ENCODE data around the gene TIMP2. TPM values are rescaled to one million over a fixed set of nuclear protein-coding genes. Genes with fewer than 3 reads are reported as not detected.

TIMP2 gene
- total and polyA plus RNA-seq, 2 of the 13 experiments (the other 11 are each of a cell fraction or from before 2014, with no cell fraction given), result 3.8 to 8.5 TPM

DNA sequence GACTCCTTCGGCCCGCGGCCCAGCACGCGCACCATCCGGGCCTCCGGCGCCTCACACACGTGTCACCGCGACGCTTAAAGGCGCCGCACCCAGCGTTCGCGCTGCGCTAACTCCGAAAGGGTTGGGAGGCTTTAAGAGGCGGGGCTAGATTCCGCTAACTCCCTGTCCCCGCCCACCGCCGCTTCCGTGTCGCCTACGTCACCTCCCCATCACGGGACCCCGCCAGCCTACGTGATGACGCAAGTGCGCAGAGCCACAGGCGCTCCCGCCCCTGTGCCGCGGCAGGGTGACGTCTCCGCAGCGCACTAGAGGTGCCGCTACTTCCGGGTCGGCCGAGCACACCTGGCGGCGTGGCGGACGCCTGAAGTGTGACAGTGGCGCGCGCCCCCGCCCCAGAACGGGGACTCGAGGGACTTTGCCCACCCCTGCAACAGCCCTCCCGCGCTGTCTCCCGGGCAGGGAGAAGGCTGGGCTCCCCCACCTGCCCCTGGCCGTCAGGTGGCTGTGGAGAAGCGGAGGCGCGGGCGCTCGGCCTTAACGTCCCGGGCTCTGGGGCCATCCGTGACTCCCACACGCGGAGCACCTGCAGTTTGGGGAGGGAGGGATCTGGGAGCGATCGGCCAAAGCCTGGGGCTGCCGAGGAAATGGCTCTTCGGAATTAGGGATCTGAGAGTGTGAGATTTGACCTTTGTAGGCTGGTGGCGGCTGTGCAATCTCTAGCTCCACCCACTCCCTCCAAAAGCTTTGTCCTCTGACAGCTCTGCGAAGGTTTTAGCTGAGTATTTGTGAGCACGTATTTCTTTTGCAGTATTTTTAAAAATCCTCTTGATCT, 84.2 kb downstream of the TIMP2 start, which contains the start of gene USP36 (continued):
- TF ChIP-seq CHD4 (IDR thresholded peaks at IDR 0.05; ENCODE audit: borderline replicate concordance, low read length) (peak; percentile 69; the same call in 1 of the 2 replicates), ETV6 (CRISPR knock-in tag; conservative IDR thresholded peaks at IDR 0.05) (peak; percentile 93; the same call in 1 of the 2 replicates), NRL (CRISPR knock-in tag; IDR thresholded peaks at IDR 0.05; ENCODE audit: borderline replicate concordance) (peak; percentile 91), SP5 (CRISPR knock-in tag; IDR thresholded peaks at IDR 0.05; ENCODE audit: borderline replicate concordance, low read depth) (peak; percentile 82), POLR2G (IDR thresholded peaks at IDR 0.05; ENCODE audit: low read depth, low read length) (peak; percentile 91), ZNF326 (CRISPR knock-in tag; IDR thresholded peaks at IDR 0.05; ENCODE audit: borderline replicate concordance) (no peak), CBFB (CRISPR knock-in tag; IDR thresholded peaks at IDR 0.05) (peak; percentile 96), TMF1 (CRISPR knock-in tag; IDR thresholded peaks at IDR 0.05; ENCODE audit: low read depth) (peak; percentile 99), KLF6 (CRISPR knock-in tag; IDR thresholded peaks at IDR 0.05) (peak; percentile 76), PAX8 (CRISPR knock-in tag; IDR thresholded peaks at IDR 0.05; ENCODE audit: borderline replicate concordance) (0 out of 2 replicates have a peak, but pooled peaks have one; percentile 86), NFE2 (CRISPR knock-in tag; IDR thresholded peaks at IDR 0.05) (no peak), ZNF343 (CRISPR knock-in tag; IDR thresholded peaks at IDR 0.05) (peak; percentile 96), ZFP62 (CRISPR knock-in tag; IDR thresholded peaks at IDR 0.05) (peak; percentile 98; the same call in 1 of the 2 replicates), ZNF761 (CRISPR knock-in tag; conservative IDR thresholded peaks at IDR 0.05) (peak; percentile 97), TEAD3 (CRISPR knock-in tag; optimal IDR thresholded peaks at IDR 0.05; ENCODE audit: borderline replicate concordance) (peak; percentile 80), POLR2AphosphoS5 (IDR thresholded peaks at IDR 0.05; ENCODE audit: low read depth, low read length) (peak; percentile 82)
- TF ChIP-seq, protein P1, sequence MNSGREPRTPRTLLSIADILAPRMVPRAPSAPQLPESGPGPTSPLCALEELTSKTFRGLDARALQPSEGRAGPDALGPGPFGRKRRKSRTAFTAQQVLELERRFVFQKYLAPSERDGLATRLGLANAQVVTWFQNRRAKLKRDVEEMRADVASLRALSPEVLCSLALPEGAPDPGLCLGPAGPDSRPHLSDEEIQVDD (CRISPR knock-in tag; IDR thresholded peaks at IDR 0.05; ENCODE audit: borderline replicate concordance), result no peak; the same call in 1 of the 2 replicates
- TF ChIP-seq, protein P2, sequence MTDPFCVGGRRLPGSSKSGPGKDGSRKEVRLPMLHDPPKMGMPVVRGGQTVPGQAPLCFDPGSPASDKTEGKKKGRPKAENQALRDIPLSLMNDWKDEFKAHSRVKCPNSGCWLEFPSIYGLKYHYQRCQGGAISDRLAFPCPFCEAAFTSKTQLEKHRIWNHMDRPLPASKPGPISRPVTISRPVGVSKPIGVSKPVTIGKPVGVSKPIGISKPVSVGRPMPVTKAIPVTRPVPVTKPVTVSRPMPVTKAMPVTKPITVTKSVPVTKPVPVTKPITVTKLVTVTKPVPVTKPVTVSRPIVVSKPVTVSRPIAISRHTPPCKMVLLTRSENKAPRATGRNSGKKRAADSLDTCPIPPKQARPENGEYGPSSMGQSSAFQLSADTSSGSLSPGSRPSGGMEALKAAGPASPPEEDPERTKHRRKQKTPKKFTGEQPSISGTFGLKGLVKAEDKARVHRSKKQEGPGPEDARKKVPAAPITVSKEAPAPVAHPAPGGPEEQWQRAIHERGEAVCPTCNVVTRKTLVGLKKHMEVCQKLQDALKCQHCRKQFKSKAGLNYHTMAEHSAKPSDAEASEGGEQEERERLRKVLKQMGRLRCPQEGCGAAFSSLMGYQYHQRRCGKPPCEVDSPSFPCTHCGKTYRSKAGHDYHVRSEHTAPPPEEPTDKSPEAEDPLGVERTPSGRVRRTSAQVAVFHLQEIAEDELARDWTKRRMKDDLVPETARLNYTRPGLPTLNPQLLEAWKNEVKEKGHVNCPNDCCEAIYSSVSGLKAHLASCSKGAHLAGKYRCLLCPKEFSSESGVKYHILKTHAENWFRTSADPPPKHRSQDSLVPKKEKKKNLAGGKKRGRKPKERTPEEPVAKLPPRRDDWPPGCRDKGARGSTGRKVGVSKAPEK (CRISPR knock-in tag; IDR thresholded peaks at IDR 0.05; ENCODE audit: borderline replicate concordance), result no peak; the same call in 1 of the 2 replicates
- TF ChIP-seq, protein P3, sequence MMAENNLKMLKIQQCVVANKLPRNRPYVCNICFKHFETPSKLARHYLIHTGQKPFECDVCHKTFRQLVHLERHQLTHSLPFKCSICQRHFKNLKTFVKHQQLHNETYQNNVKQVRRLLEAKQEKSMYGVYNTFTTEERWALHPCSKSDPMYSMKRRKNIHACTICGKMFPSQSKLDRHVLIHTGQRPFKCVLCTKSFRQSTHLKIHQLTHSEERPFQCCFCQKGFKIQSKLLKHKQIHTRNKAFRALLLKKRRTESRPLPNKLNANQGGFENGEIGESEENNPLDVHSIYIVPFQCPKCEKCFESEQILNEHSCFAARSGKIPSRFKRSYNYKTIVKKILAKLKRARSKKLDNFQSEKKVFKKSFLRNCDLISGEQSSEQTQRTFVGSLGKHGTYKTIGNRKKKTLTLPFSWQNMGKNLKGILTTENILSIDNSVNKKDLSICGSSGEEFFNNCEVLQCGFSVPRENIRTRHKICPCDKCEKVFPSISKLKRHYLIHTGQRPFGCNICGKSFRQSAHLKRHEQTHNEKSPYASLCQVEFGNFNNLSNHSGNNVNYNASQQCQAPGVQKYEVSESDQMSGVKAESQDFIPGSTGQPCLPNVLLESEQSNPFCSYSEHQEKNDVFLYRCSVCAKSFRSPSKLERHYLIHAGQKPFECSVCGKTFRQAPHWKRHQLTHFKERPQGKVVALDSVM (CRISPR knock-in tag; IDR thresholded peaks at IDR 0.05), result peak; percentile 78
- TF ChIP-seq, protein P4, sequence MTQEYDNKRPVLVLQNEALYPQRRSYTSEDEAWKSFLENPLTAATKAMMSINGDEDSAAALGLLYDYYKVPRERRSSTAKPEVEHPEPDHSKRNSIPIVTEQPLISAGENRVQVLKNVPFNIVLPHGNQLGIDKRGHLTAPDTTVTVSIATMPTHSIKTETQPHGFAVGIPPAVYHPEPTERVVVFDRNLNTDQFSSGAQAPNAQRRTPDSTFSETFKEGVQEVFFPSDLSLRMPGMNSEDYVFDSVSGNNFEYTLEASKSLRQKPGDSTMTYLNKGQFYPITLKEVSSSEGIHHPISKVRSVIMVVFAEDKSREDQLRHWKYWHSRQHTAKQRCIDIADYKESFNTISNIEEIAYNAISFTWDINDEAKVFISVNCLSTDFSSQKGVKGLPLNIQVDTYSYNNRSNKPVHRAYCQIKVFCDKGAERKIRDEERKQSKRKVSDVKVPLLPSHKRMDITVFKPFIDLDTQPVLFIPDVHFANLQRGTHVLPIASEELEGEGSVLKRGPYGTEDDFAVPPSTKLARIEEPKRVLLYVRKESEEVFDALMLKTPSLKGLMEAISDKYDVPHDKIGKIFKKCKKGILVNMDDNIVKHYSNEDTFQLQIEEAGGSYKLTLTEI (CRISPR knock-in tag; conservative IDR thresholded peaks at IDR 0.05), result no peak
